IMR-90 (cell line): ENCODE results near the gene DAGLA. TPM values are rescaled to one million over a fixed set of nuclear protein-coding genes. Genes with fewer than 3 reads are reported as not detected.

Experiments
- ATAC-seq: fragments of 200-7000 bp; cut with Tn5 transposase; 2 replicates; pipeline ENCODE4 v1.9.1; 2020; ENCODE audit warnings: low read depth, mild to moderate bottlenecking, moderate library complexity
- BruUV-seq: library from RNA; stranded (reverse); fragments of 400-500 nt; replicated peaks from 2 replicates; lab custom pipeline; 2021; lab: Mats Ljungman, UMichigan
- CTCF ChIA-PET: fragments of 300-600 bp; formaldehyde crosslinking; extraction: SDS; loops from one replicate; lab custom pipeline; 2021; ENCODE audit warnings: antibody characterized with exemption; lab: Yijun Ruan, JAX
- POLR2A ChIA-PET: fragments of 300-600 bp; sonication (Branson Sonifier 250); formaldehyde crosslinking; loops from one replicate; lab custom pipeline; 2022; ENCODE audit warnings: antibody characterized with exemption; ENCODE audit not compliant: unreplicated experiment; lab: Charles Lee
- DNase-seq: peaks from one replicate; pipeline ENCODE4 v3.0.0; 2013
- H2AFZ ChIP-seq: replicated peaks from 2 replicates; pipeline ENCODE3; 2013; ENCODE audit warnings: low read length, mild to moderate bottlenecking; ENCODE audit not compliant: poor library complexity
- H2AK5ac ChIP-seq: 2 replicates; pipeline ENCODE4 v1.6.1; 2013; ENCODE audit warnings: low read depth, low read length, inconsistent platforms
- H2AK9ac ChIP-seq: replicated peaks from 2 replicates; pipeline ENCODE3; 2013; ENCODE audit warnings: mild to moderate bottlenecking, low read depth, low read length, moderate library complexity; ENCODE audit not compliant: poor library complexity
- H2BK120ac ChIP-seq: 2 replicates; pipeline ENCODE4 v1.6.1; 2013; ENCODE audit warnings: low read depth, low read length, inconsistent platforms
- H2BK15ac ChIP-seq: 3 replicates; pipeline ENCODE4 v1.6.1; 2013; ENCODE audit warnings: low read depth, low read length, inconsistent platforms
- H2BK20ac ChIP-seq: 2 replicates; pipeline ENCODE4 v1.6.1; 2013; ENCODE audit warnings: low read depth, mild to moderate bottlenecking, inconsistent platforms, low read length, moderate library complexity
- H2BK5ac ChIP-seq: 2 replicates; pipeline ENCODE4 v1.6.1; 2013; ENCODE audit warnings: mild to moderate bottlenecking, low read depth, low read length, inconsistent platforms; ENCODE audit not compliant: poor library complexity, severe bottlenecking
- H3K14ac ChIP-seq: replicated peaks from 2 replicates; pipeline ENCODE4 v1.6.1; 2013; ENCODE audit warnings: low read depth, low read length, inconsistent platforms
- H3K18ac ChIP-seq: 2 replicates; pipeline ENCODE4 v1.6.1; 2013; ENCODE audit warnings: low read depth, low read length, control low read depth
- H3K23ac ChIP-seq: 2 replicates; pipeline ENCODE4 v1.6.1; 2013; ENCODE audit warnings: low read depth, low read length, inconsistent platforms
- H3K27ac ChIP-seq: 2 replicates; pipeline ENCODE4 v1.5.1; 2013; ENCODE audit warnings: mild to moderate bottlenecking, control low read depth, low read length; ENCODE audit not compliant: insufficient read depth
- H3K27me3 ChIP-seq: 2 replicates; pipeline ENCODE4 v1.6.1; 2013; ENCODE audit warnings: low read length; ENCODE audit not compliant: control insufficient read depth, insufficient read depth
- H3K36me3 ChIP-seq: 2 replicates; pipeline ENCODE4 v1.6.1; 2013; ENCODE audit warnings: low read length, mixed read lengths; ENCODE audit not compliant: control insufficient read depth, insufficient read depth
- H3K4ac ChIP-seq: 2 replicates; pipeline ENCODE4 v1.6.1; 2013; ENCODE audit warnings: low read depth, low read length, inconsistent platforms
- H3K4me1 ChIP-seq: 2 replicates; pipeline ENCODE4 v1.6.1; 2013; ENCODE audit warnings: low read length, mixed read lengths; ENCODE audit not compliant: control insufficient read depth, insufficient read depth
- H3K4me2 ChIP-seq: 2 replicates; pipeline ENCODE4 v1.6.1; 2013; ENCODE audit warnings: low read depth, mild to moderate bottlenecking, control low read depth, low read length, moderate library complexity
- H3K4me3 ChIP-seq: 2 replicates; pipeline ENCODE4 v1.5.1; 2013; ENCODE audit warnings: low read depth, mild to moderate bottlenecking, control low read depth, low read length, moderate library complexity; ENCODE audit not compliant: insufficient read depth
- H3K56ac ChIP-seq: 2 replicates; pipeline ENCODE4 v1.6.1; 2013; ENCODE audit warnings: low read length, inconsistent platforms; ENCODE audit not compliant: insufficient read depth; ENCODE audit errors: extremely low read depth
- H3K79me1 ChIP-seq, 2 experiments: 2 replicates each; pipeline ENCODE4 v1.6.1; 2013; ENCODE audit warnings: low read length in 2 of 2, inconsistent platforms in 1 of 2, low read depth in 1 of 2
- H3K9ac ChIP-seq: 2 replicates; pipeline ENCODE4 v1.6.1; 2013; ENCODE audit warnings: low read depth, low read length, control low read depth
- H3K9me1 ChIP-seq: 2 replicates; pipeline ENCODE4 v1.6.1; 2013; ENCODE audit warnings: low read length, inconsistent platforms; ENCODE audit not compliant: insufficient read depth
- H3K9me3 ChIP-seq: 2 replicates; pipeline ENCODE4 v1.6.1; 2013; ENCODE audit warnings: low read length; ENCODE audit not compliant: control insufficient read depth, insufficient read depth
- H4K20me1 ChIP-seq: 2 replicates; pipeline ENCODE4 v1.6.1; 2013; ENCODE audit warnings: low read length, inconsistent platforms; ENCODE audit not compliant: insufficient read depth
- H4K5ac ChIP-seq: 2 replicates; pipeline ENCODE4 v1.6.1; 2013; ENCODE audit warnings: mild to moderate bottlenecking, low read depth, low read length, control low read depth
- H4K8ac ChIP-seq, 2 experiments: 2 replicates each; pipeline ENCODE4 v1.6.1; 2013; ENCODE audit warnings: low read depth in 2 of 2, low read length in 2 of 2, control low read depth in 1 of 2, inconsistent platforms in 1 of 2
- H4K91ac ChIP-seq: 2 replicates; pipeline ENCODE4 v1.6.1; 2013; ENCODE audit warnings: low read depth, low read length, inconsistent platforms; ENCODE audit not compliant: insufficient read depth
- MXI1 ChIP-seq: IDR thresholded peaks from 2 replicates; pipeline ENCODE4 v1.6.1; 2012; ENCODE audit warnings: low read depth, mild to moderate bottlenecking, low read length, moderate library complexity, borderline replicate concordance
- WGBS, 2 experiments: methylation state at CpG; one replicate each; pipeline versions ENCODE4 v1.1.5 to v1.1.7; 2013; ENCODE audit warnings: missing lambda C conversion rate in 2 of 2; ENCODE audit not compliant: insufficient read length in 1 of 2; ENCODE audit errors: extremely low coverage in 2 of 2; 5-methylcytosine and 5-hydroxymethylcytosine counted together
- dilution Hi-C: fragments of 300-500 bp; cut with HindIII; formaldehyde crosslinking; loops from one replicate; pipeline ENCODE4 v1.14.3; 2018; ENCODE audit warnings: low sequenced_read_pairs; ENCODE audit not compliant: unreplicated experiment
- in situ Hi-C: fragments of 300-500 bp; cut with MboI; formaldehyde crosslinking; loops from 3 replicates; pipeline ENCODE4 v1.14.3; 2019; ENCODE audit warnings: low sequenced_read_pairs, inconsistent platforms, mixed read lengths
- intact Hi-C: fragments of 100-400 bp; cut with micrococcal nuclease; formaldehyde crosslinking; loops from 2 replicates; pipeline ENCODE4 v1.10.0; 2022
- polyA plus RNA-seq, 3 experiments: library from polyadenylated mRNA; depleted of rRNA; stranded (reverse); fragments of >200 nt; gene quantifications; 2 replicates each; pipeline ENCODE4 v1.2.3, GENCODE V29; 2012; ENCODE audit warnings: low replicate concordance in 1 of 3
- total RNA-seq: library from RNA; depleted of rRNA; stranded (reverse); fragments of >200 nt; gene quantifications from 2 replicates; pipeline ENCODE4 v1.2.3, GENCODE V29; 2012

Gene DAGLA
- total and polyA plus RNA-seq, 2 of the 4 experiments (the other 2 are of a cell fraction): 0.90 to 3.8 TPM

- no peaks in the 10 kb centered on the region for H3K36me3 ChIP-seq
- H2AK9ac ChIP-seq: no peak overlapping the region
- no peak overlapping the region for H3K14ac ChIP-seq
- no peak overlapping the region for H3K4ac ChIP-seq
- no peak overlapping the region for H4K8ac ChIP-seq
- POLR2A ChIA-PET: no interaction called here
- H3K9ac ChIP-seq: no peak overlapping the region
- no peaks in the 10 kb centered on the region for H3K9me3 ChIP-seq
- CTCF ChIA-PET: interaction anchor here (0.6 kb wide), 1 partner anchor 373 kb away, joined by 3 read pairs; no protein-coding TSS in a partner anchor
- H4K20me1 ChIP-seq: no peaks in the 10 kb centered on the region
- in situ Hi-C loops (no loop called here), intact Hi-C loops (no loop called here), dilution Hi-C loops (no loop called here)
- H4K91ac ChIP-seq: no peak overlapping the region
- H3K4me1 ChIP-seq: no peaks in the 10 kb centered on the region
- no peak overlapping the region for H3K4me2 ChIP-seq
- H3K27me3 ChIP-seq: peaks cover 19% of the 10 kb centered on the region; the same call in 1 of the 2 replicates
- no peak overlapping the region for H4K5ac ChIP-seq
- H3K56ac ChIP-seq: no peak overlapping the region
- no peak overlapping the region for H3K23ac ChIP-seq
- ATAC-seq (no peak), DNase-seq (no peak)
- H3K18ac ChIP-seq: no peak overlapping the region
- no peak for TF ChIP-seq MXI1
- no peaks in the 10 kb centered on the region for H3K9me1 ChIP-seq
- H2AK5ac ChIP-seq: no peak overlapping the region
- BruUV-seq: no TSS peak
- WGBS, 2 experiments: no CpG with 5 or more reads among the region's 7 CpGs
- H3K4me3 ChIP-seq: no peak overlapping the region
- H2BK20ac ChIP-seq: no peak overlapping the region
- H3K79me1 ChIP-seq: no peaks in the 10 kb centered on the region
- no peak overlapping the region for H2BK15ac ChIP-seq
- no peak overlapping the region for H3K27ac ChIP-seq
- no peak overlapping the region for H2AFZ ChIP-seq
- H2BK120ac ChIP-seq: no peak overlapping the region
- H2BK5ac ChIP-seq: no peak overlapping the region
These were observed 29.4 kb downstream of the DAGLA start for GRCh38 chr11:61709572-61709971.
